HEK293 (cell line): ENCODE data around the gene PRKAG3.
A peak's percentile ranks its signal among the peaks of the same experiment; 100 is the strongest.

Experiments
- CTCF ChIA-PET: fragments of 350-600 bp; formaldehyde crosslinking; extraction: SDS; loops from one replicate; lab custom pipeline; 2021; ENCODE audit warnings: antibody characterized with exemption; lab: Yijun Ruan, JAX
- POLR2A ChIA-PET: fragments of 300-600 bp; formaldehyde crosslinking; extraction: SDS; loops from one replicate; lab custom pipeline; 2020; ENCODE audit warnings: antibody characterized with exemption, inconsistent platforms; lab: Yijun Ruan, JAX
- H3K27ac ChIP-seq: fragments of 200-500 bp; sonication (Bioruptor generic); 2 replicates; pipeline ENCODE4 v1.5.1; 2014; ENCODE audit warnings: low read depth, low read length, control low read depth, inconsistent platforms; ENCODE audit errors: extremely low read depth
- H3K36me3 ChIP-seq, 2 experiments: fragments of 200-500 bp in 1 of 2; sonication (Bioruptor generic) in 1 of 2; 1 replicate in 1 of 2; 2 replicates in 1 of 2; pipeline ENCODE4 v1.5.1; 2014 to 2017; ENCODE audit warnings: inconsistent platforms in 2 of 2, low read length in 2 of 2; ENCODE audit not compliant: control insufficient read depth in 2 of 2, insufficient read depth in 1 of 2
- H3K4me1 ChIP-seq: fragments of 200-500 bp; sonication (Bioruptor generic); 2 replicates; pipeline ENCODE4 v1.5.1; 2014; ENCODE audit warnings: mild to moderate bottlenecking, low read length, inconsistent platforms; ENCODE audit not compliant: control insufficient read depth, insufficient read depth
- H3K4me3 ChIP-seq: 2 replicates; pipeline ENCODE4 v1.5.1; 2011; ENCODE audit warnings: low read depth, mild to moderate bottlenecking, control low read depth, low read length, moderate library complexity
- H3K9me3 ChIP-seq: fragments of 200-500 bp; sonication (Bioruptor generic); 2 replicates; pipeline ENCODE4 v1.5.1; 2014; ENCODE audit warnings: low read depth, low read length, inconsistent platforms; ENCODE audit not compliant: control insufficient read depth, insufficient read depth
- BCL11B ChIP-seq: fragments of 450-650 bp; formaldehyde crosslinking; IDR thresholded peaks from 2 replicates; pipeline ENCODE4 v1.5.1; 2016; ENCODE audit warnings: low read depth, missing biosample characterization, missing genetic modification characterization
- EGR2 ChIP-seq: fragments of 450-650 bp; formaldehyde crosslinking; IDR thresholded peaks from 2 replicates; pipeline ENCODE4 v1.5.1; 2016; ENCODE audit warnings: low read depth, missing biosample characterization, missing genetic modification characterization
- KLF10 ChIP-seq: fragments of 450-650 bp; IDR thresholded peaks from 2 replicates; pipeline ENCODE4 v1.5.1; 2018; ENCODE audit warnings: missing biosample characterization, mild to moderate bottlenecking, missing genetic modification characterization
- KLF16 ChIP-seq: fragments of 450-650 bp; formaldehyde crosslinking; IDR thresholded peaks from 2 replicates; pipeline ENCODE4 v1.5.1; 2017; ENCODE audit warnings: missing biosample characterization, missing genetic modification characterization
- OVOL3 ChIP-seq: fragments of 450-650 bp; formaldehyde crosslinking; IDR thresholded peaks from 2 replicates; pipeline ENCODE4 v1.5.1; 2016; ENCODE audit warnings: missing biosample characterization, missing genetic modification characterization
- PRDM10 ChIP-seq: fragments of 450-650 bp; formaldehyde crosslinking; IDR thresholded peaks from 2 replicates; pipeline ENCODE4 v1.5.1; 2016; ENCODE audit warnings: missing biosample characterization, missing genetic modification characterization
- PRDM6 ChIP-seq: fragments of 450-650 bp; formaldehyde crosslinking; IDR thresholded peaks from 2 replicates; pipeline ENCODE4 v1.5.1; 2017; ENCODE audit warnings: missing biosample characterization, missing genetic modification characterization
- SCRT1 ChIP-seq: fragments of 450-650 bp; formaldehyde crosslinking; IDR thresholded peaks from 2 replicates; pipeline ENCODE4 v1.5.1; 2016; ENCODE audit warnings: missing biosample characterization, missing genetic modification characterization, borderline replicate concordance
- SP2 ChIP-seq: fragments of 450-650 bp; formaldehyde crosslinking; IDR thresholded peaks from 2 replicates; pipeline ENCODE4 v1.5.1; 2016; ENCODE audit warnings: missing biosample characterization, missing genetic modification characterization
- ZBTB7A ChIP-seq: fragments of 450-650 bp; formaldehyde crosslinking; IDR thresholded peaks from 2 replicates; pipeline ENCODE4 v1.5.1; 2016; ENCODE audit warnings: low read depth, missing biosample characterization, missing genetic modification characterization
- ZFHX2 ChIP-seq: fragments of 450-650 bp; formaldehyde crosslinking; conservative IDR thresholded peaks from 2 replicates; pipeline ENCODE4 v1.5.1; 2016; ENCODE audit warnings: missing biosample characterization, missing genetic modification characterization
- ZNF10 ChIP-seq: fragments of 450-650 bp; formaldehyde crosslinking; IDR thresholded peaks from 2 replicates; pipeline ENCODE4 v1.5.1; 2017; ENCODE audit warnings: missing biosample characterization, missing genetic modification characterization
- ZNF16 ChIP-seq: fragments of 450-650 bp; formaldehyde crosslinking; IDR thresholded peaks from 2 replicates; pipeline ENCODE4 v1.5.1; 2016; ENCODE audit warnings: low read depth, missing biosample characterization, missing genetic modification characterization
- ZNF350 ChIP-seq: fragments of 450-650 bp; formaldehyde crosslinking; IDR thresholded peaks from 2 replicates; pipeline ENCODE4 v1.5.0; 2017; ENCODE audit warnings: missing biosample characterization, mild to moderate bottlenecking, missing genetic modification characterization
- ZNF416 ChIP-seq: fragments of 450-650 bp; formaldehyde crosslinking; IDR thresholded peaks from 2 replicates; pipeline ENCODE4 v1.5.1; 2016; ENCODE audit warnings: missing biosample characterization, missing genetic modification characterization
- ZNF639 ChIP-seq: fragments of 450-650 bp; formaldehyde crosslinking; IDR thresholded peaks from 2 replicates; pipeline ENCODE4 v1.5.1; 2016; ENCODE audit warnings: missing biosample characterization, missing genetic modification characterization
- ZNF843 ChIP-seq: fragments of 450-650 bp; formaldehyde crosslinking; IDR thresholded peaks from 2 replicates; pipeline ENCODE4 v1.5.1; 2016; ENCODE audit warnings: missing biosample characterization, missing genetic modification characterization
- TF ChIP-seq, protein P1 (sequence below): fragments of 450-650 bp; formaldehyde crosslinking; IDR thresholded peaks from 2 replicates; pipeline ENCODE4 v1.5.1; 2016; ENCODE audit warnings: missing biosample characterization, missing genetic modification characterization
- TF ChIP-seq, protein P2 (sequence below): fragments of 450-650 bp; formaldehyde crosslinking; IDR thresholded peaks from 2 replicates; pipeline ENCODE4 v1.5.0; 2017; ENCODE audit warnings: missing biosample characterization, missing genetic modification characterization, borderline replicate concordance

Gene PRKAG3

GRCh38 chr2:218812096-218812815, 19.3 kb downstream of the PRKAG3 start:
- H3K36me3 ChIP-seq, result no peaks in the 10 kb centered on the region
- ChIA-PET POLR2A (no interaction called here), CTCF (interaction anchor here (0.6 to 1.3 kb wide), 3 partner anchors 26 to 168 kb away, joined by 3 to 5 read pairs (median 3); no protein-coding TSS in a partner anchor)
- TF ChIP-seq SCRT1, result no peak
- TF ChIP-seq SP2 (tag by site-specific recombination), result no peak
- TF ChIP-seq ZNF639, result no peak
- no peak for TF ChIP-seq ZNF10 (tag by site-specific recombination)
- no peak for TF ChIP-seq ZBTB7A (tag by site-specific recombination)
- TF ChIP-seq BCL11B, result no peak
- no peak for TF ChIP-seq OVOL3
- TF ChIP-seq ZFHX2, result no peak
- TF ChIP-seq KLF10, result no peak
- TF ChIP-seq ZNF843 (tag by site-specific recombination), result no peak
- TF ChIP-seq ZNF16 (tag by site-specific recombination), result no peak
- no peak for TF ChIP-seq PRDM6 (tag by site-specific recombination)
- H3K4me3 ChIP-seq, result no peak overlapping the region
- no peaks in the 10 kb centered on the region for H3K9me3 ChIP-seq
- H3K27ac ChIP-seq, result no peak overlapping the region
- peaks cover 2% of the 10 kb centered on the region; the same call in 1 of the 2 replicates for H3K4me1 ChIP-seq

GRCh38 chr2:218811382-218811781, 20.2 kb downstream of the PRKAG3 start:
- TF ChIP-seq EGR2 (tag by site-specific recombination), result 0 out of 2 replicates have a peak, but pooled peaks have one; percentile 47
- 0 out of 2 replicates have a peak, but pooled peaks have one; percentile 14 for TF ChIP-seq ZFHX2
- TF ChIP-seq PRDM10 (tag by site-specific recombination), result peak; percentile 91
- no peak for TF ChIP-seq KLF16 (tag by site-specific recombination)
- CTCF ChIA-PET, result interaction anchor here (0.6 kb wide), 1 partner anchor 13 kb away, joined by 3 read pairs; no protein-coding TSS in a partner anchor
- Histone ChIP-seq H3K27ac (no peak overlapping the region), H3K36me3 (no peaks in the 10 kb centered on the region), H3K4me3 (no peak overlapping the region), H3K9me3 (no peaks in the 10 kb centered on the region), H3K4me1 (peaks cover 8% of the 10 kb centered on the region)
- POLR2A ChIA-PET, result no interaction called here

GRCh38 chr2:218810256-218810655, 21.3 kb downstream of the PRKAG3 start:
- H3K27ac ChIP-seq, result no peak overlapping the region
- no peak overlapping the region for H3K4me3 ChIP-seq
- no peaks in the 10 kb centered on the region for H3K9me3 ChIP-seq
- POLR2A ChIA-PET, result no interaction called here
- peaks cover 14% of the 10 kb centered on the region for H3K4me1 ChIP-seq
- no peaks in the 10 kb centered on the region for H3K36me3 ChIP-seq
- CTCF ChIA-PET, result interaction anchor here (0.8 to 2.4 kb wide), 2 partner anchors 37 to 59 kb away, joined by 3 to 10 read pairs; no protein-coding TSS in a partner anchor
- TF ChIP-seq, protein P1, sequence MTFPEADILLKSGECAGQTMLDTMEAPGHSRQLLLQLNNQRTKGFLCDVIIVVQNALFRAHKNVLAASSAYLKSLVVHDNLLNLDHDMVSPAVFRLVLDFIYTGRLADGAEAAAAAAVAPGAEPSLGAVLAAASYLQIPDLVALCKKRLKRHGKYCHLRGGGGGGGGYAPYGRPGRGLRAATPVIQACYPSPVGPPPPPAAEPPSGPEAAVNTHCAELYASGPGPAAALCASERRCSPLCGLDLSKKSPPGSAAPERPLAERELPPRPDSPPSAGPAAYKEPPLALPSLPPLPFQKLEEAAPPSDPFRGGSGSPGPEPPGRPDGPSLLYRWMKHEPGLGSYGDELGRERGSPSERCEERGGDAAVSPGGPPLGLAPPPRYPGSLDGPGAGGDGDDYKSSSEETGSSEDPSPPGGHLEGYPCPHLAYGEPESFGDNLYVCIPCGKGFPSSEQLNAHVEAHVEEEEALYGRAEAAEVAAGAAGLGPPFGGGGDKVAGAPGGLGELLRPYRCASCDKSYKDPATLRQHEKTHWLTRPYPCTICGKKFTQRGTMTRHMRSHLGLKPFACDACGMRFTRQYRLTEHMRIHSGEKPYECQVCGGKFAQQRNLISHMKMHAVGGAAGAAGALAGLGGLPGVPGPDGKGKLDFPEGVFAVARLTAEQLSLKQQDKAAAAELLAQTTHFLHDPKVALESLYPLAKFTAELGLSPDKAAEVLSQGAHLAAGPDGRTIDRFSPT, result no peak
- TF ChIP-seq ZNF350 (tag by site-specific recombination) (no peak), ZNF416 (tag by site-specific recombination) (no peak)
- TF ChIP-seq, protein P2, sequence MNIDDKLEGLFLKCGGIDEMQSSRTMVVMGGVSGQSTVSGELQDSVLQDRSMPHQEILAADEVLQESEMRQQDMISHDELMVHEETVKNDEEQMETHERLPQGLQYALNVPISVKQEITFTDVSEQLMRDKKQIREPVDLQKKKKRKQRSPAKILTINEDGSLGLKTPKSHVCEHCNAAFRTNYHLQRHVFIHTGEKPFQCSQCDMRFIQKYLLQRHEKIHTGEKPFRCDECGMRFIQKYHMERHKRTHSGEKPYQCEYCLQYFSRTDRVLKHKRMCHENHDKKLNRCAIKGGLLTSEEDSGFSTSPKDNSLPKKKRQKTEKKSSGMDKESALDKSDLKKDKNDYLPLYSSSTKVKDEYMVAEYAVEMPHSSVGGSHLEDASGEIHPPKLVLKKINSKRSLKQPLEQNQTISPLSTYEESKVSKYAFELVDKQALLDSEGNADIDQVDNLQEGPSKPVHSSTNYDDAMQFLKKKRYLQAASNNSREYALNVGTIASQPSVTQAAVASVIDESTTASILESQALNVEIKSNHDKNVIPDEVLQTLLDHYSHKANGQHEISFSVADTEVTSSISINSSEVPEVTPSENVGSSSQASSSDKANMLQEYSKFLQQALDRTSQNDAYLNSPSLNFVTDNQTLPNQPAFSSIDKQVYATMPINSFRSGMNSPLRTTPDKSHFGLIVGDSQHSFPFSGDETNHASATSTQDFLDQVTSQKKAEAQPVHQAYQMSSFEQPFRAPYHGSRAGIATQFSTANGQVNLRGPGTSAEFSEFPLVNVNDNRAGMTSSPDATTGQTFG (tag by site-specific recombination), result no peak
